ENCODE measurements around the gene OGDHL. TPM values are rescaled to one million over a fixed set of nuclear protein-coding genes. Genes with fewer than 3 reads are reported as not detected.

OGDHL gene
- total RNA-seq, 1 donor from 2014 or later = 0.45 TPM

DNA sequence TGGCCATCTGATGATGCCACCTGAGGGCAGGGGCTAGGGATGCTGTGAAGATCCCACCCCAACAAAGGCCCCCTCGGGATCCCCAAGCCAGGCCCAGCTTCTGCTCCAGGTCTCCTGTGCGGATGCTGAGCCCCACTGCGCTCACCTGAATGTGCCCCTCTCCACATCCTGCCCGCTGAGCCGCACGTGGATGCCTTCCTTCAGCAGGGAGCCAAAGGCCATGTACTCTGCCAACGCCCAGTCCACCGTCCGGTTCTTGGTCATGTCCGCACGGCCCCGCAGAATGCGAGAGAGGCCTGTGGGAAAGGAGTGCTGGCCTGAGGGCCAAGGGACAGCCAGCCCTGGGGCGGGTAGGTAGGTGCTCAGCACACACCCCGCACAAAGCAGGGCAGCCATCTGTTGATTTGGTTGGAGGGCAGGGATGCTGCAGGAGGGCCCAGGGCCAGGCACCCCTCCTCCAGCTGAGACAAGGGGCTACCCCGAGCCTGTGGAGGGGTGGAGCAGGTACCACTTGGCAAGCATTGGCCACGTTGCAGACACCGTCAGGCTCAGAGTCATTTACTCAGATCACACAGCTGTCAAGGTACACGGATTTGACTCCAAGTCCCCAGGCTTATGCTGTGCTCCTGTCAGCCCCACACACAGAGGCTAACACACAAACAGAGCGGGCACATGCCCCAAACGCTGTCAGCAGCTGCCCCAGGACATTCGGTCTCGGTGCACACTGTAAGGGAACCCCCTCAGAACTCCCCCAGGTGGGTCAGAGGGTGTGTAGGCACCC, 19.2 kb downstream of the OGDHL start:
- H3K4me3 Mint-ChIP-seq (ENCODE audit: unreplicated experiment) = no peak overlapping the region
- H3K36me3 Mint-ChIP-seq (ENCODE audit: low read depth) = no peaks in the 10 kb centered on the region
- no peak overlapping the region for H3K27ac Mint-ChIP-seq (ENCODE audit: unreplicated experiment)
- DNase-seq (ENCODE audit: low spot score) = no peak
- H3K27me3 Mint-ChIP-seq (ENCODE audit: low read depth) = peaks cover 7% of the 10 kb centered on the region
- H3K4me1 Mint-ChIP-seq (ENCODE audit: low read depth) = no peaks in the 10 kb centered on the region
- H3K9me3 Mint-ChIP-seq (ENCODE audit: low read depth) = no peaks in the 10 kb centered on the region
- TF ChIP-seq, protein P1, sequence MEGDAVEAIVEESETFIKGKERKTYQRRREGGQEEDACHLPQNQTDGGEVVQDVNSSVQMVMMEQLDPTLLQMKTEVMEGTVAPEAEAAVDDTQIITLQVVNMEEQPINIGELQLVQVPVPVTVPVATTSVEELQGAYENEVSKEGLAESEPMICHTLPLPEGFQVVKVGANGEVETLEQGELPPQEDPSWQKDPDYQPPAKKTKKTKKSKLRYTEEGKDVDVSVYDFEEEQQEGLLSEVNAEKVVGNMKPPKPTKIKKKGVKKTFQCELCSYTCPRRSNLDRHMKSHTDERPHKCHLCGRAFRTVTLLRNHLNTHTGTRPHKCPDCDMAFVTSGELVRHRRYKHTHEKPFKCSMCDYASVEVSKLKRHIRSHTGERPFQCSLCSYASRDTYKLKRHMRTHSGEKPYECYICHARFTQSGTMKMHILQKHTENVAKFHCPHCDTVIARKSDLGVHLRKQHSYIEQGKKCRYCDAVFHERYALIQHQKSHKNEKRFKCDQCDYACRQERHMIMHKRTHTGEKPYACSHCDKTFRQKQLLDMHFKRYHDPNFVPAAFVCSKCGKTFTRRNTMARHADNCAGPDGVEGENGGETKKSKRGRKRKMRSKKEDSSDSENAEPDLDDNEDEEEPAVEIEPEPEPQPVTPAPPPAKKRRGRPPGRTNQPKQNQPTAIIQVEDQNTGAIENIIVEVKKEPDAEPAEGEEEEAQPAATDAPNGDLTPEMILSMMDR (IDR thresholded peaks at IDR 0.05) = no peak

GRCh38 chr10:49741108-49741995, 20.8 kb downstream of the OGDHL start:
- DNase-seq (ENCODE audit: low spot score) = no peak
- no peak overlapping the region for H3K27ac Mint-ChIP-seq (ENCODE audit: unreplicated experiment)
- H3K4me3 Mint-ChIP-seq (ENCODE audit: unreplicated experiment) = no peak overlapping the region
- TF ChIP-seq, protein P1 (IDR thresholded peaks at IDR 0.05) = no peak
- no peaks in the 10 kb centered on the region for H3K4me1 Mint-ChIP-seq (ENCODE audit: low read depth)
- no peaks in the 10 kb centered on the region for H3K36me3 Mint-ChIP-seq (ENCODE audit: low read depth)
- H3K9me3 Mint-ChIP-seq (ENCODE audit: low read depth) = no peaks in the 10 kb centered on the region
- H3K27me3 Mint-ChIP-seq (ENCODE audit: low read depth) = peaks cover 3% of the 10 kb centered on the region

DNA sequence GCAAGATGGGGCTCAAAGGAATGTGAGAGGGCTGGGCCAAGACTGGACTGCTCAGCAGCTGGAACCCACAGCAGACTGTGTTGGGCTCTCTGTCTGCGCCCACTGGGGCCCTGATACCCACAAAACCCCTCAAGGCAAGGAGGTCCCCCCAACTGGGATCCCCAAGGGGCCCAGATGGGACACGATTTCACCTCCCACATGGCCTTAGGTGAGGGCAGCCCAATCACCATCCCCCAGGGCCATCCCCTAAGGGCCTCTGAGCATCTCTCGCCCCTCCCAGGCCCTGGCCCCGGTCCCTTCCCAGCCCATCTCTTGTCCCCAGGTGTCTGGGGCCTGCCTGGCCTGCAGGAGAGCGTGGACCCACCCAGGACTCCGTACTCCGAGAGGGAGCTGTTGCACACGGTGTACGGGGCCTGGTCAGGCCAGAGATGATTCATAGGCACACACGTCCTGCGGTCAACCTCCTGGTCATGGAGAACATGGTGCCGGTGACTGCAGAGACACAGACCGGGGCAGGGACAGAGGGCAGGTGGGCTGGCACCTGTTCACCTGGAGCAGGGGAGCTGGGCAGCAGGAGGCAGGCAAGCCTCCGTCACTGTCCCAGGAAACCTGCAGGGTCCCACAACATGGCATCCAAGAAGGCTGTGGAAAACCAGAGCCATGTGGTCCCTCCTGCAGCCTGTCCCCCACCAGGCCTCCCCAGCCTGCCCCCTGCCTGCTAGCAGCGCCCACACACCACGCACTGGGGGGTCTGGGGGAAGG, 21.6 kb downstream of the OGDHL start:
- Mint-ChIP-seq H3K27me3 (ENCODE audit: low read depth) (peaks cover under 1% of the 10 kb centered on the region), H3K4me3 (ENCODE audit: unreplicated experiment) (no peak overlapping the region), H3K36me3 (ENCODE audit: low read depth) (no peaks in the 10 kb centered on the region), H3K27ac (ENCODE audit: unreplicated experiment) (no peak overlapping the region), H3K9me3 (ENCODE audit: low read depth) (no peaks in the 10 kb centered on the region), H3K4me1 (ENCODE audit: low read depth) (no peaks in the 10 kb centered on the region)
- TF ChIP-seq, protein P1 (IDR thresholded peaks at IDR 0.05) = no peak
- DNase-seq (ENCODE audit: low spot score) = no peak

DNA sequence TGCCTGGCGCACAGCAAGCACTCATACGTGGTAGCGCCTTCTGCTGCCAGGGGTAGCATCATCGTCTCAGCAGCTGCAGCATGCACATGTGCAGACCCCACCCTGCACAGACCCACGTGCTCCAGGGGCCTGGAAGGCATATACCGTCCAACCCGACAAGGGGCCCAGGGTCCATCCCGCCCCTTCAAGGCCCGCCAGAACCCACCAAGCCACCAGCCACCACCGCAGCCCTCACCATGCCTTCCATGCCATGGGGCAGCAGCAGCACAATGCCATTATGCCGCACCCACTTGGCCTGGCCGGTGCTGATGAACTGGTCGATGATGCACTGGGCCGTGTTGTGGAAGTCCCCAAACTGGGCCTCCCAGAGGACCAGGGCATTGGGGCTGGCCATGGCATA, 22.7 kb downstream of the OGDHL start:
- no peak overlapping the region for H3K4me3 Mint-ChIP-seq (ENCODE audit: unreplicated experiment)
- H3K36me3 Mint-ChIP-seq (ENCODE audit: low read depth) = no peaks in the 10 kb centered on the region
- H3K9me3 Mint-ChIP-seq (ENCODE audit: low read depth) = no peaks in the 10 kb centered on the region
- H3K27ac Mint-ChIP-seq (ENCODE audit: unreplicated experiment) = no peak overlapping the region
- H3K27me3 Mint-ChIP-seq (ENCODE audit: low read depth) = no peaks in the 10 kb centered on the region
- TF ChIP-seq, protein P1 (IDR thresholded peaks at IDR 0.05) = no peak
- DNase-seq (ENCODE audit: low spot score) = no peak
- H3K4me1 Mint-ChIP-seq (ENCODE audit: low read depth) = no peaks in the 10 kb centered on the region
